ENCODE measurements around the gene TMEM233. TPM values are rescaled to one million over a fixed set of nuclear protein-coding genes. Genes with fewer than 3 reads are reported as not detected.

Gene TMEM233
- total and polyA plus RNA-seq, 2 of the 8 experiments (the other 6 are each of a cell fraction or from before 2014, with no cell fraction given) = 0.09 TPM

DNA sequence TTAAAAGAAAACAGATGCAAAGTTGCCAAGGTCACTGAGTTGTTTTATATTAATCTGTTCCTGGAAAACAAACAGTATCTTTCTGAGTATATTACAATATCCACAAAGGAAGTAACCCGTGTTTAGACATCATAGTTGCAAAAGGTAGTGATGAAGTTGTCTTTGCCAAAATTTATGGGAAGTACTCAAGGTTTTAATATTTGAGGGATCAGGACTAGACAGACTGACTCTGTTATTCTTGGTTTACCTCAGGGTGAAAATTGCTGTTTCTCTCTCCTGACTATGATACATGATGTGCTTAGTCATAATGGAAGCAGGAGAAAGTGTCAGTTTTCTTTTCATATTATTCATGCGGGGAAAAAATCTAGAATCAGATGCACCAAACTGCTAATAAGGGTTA lies 28.3 kb downstream of the TMEM233 start:
- no peak overlapping the region for H2BK5ac ChIP-seq (ENCODE audit: low read depth, low read length)
- no peaks in the 10 kb centered on the region for H4K20me1 ChIP-seq (replicated peaks in 1 of 2; ENCODE audit: control insufficient read depth in 1 of 2, insufficient read depth in 2 of 2, low read length in 2 of 2)
- no peak overlapping the region for H2AFZ ChIP-seq (ENCODE audit: low read length)
- TF ChIP-seq, protein P1, sequence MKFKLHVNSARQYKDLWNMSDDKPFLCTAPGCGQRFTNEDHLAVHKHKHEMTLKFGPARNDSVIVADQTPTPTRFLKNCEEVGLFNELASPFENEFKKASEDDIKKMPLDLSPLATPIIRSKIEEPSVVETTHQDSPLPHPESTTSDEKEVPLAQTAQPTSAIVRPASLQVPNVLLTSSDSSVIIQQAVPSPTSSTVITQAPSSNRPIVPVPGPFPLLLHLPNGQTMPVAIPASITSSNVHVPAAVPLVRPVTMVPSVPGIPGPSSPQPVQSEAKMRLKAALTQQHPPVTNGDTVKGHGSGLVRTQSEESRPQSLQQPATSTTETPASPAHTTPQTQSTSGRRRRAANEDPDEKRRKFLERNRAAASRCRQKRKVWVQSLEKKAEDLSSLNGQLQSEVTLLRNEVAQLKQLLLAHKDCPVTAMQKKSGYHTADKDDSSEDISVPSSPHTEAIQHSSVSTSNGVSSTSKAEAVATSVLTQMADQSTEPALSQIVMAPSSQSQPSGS (IDR thresholded peaks at IDR 0.05; ENCODE audit: low read length) = no peak
- TF ChIP-seq PHF8 (conservative IDR thresholded peaks at IDR 0.05; ENCODE audit: low read depth, low read length) = no peak
- TF ChIP-seq SP1 (IDR thresholded peaks at IDR 0.05; ENCODE audit: low read depth, low read length) = no peak
- no peak for TF ChIP-seq SIN3A (conservative IDR thresholded peaks at IDR 0.05 in 1 of 2, IDR thresholded peaks at IDR 0.05 in 1 of 2; ENCODE audit: low read depth in 1 of 2, low read length in 2 of 2)
- TF ChIP-seq EZH2 (IDR thresholded peaks at IDR 0.05; ENCODE audit: low read depth, low read length, severe bottlenecking) = no peak
- TF ChIP-seq RFX5 (IDR thresholded peaks at IDR 0.05; ENCODE audit: borderline replicate concordance, low read depth, low read length) = no peak
- TF ChIP-seq BACH1 (IDR thresholded peaks at IDR 0.05; ENCODE audit: low read length) = no peak
- TF ChIP-seq SIX5 (IDR thresholded peaks at IDR 0.05; ENCODE audit: low read depth, low read length) = no peak
- no peak for TF ChIP-seq POLR2A (IDR thresholded peaks at IDR 0.05; ENCODE audit: control extremely low read depth in 1 of 2, low read depth in 2 of 2, low read length in 2 of 2)
- TF ChIP-seq SRF (IDR thresholded peaks at IDR 0.05; ENCODE audit: low read depth, low read length) = no peak
- H2BK120ac ChIP-seq (replicated peaks; ENCODE audit: low read depth, low read length) = no peak overlapping the region
- no peak for DNase-seq (ENCODE audit: low read depth in 1 of 2, low spot score in 2 of 2)
- no peak overlapping the region for H3K27ac ChIP-seq (ENCODE audit: low read depth, low read length)
- H3K4me2 ChIP-seq (ENCODE audit: insufficient read depth in 1 of 2, low read depth in 2 of 2, low read length in 2 of 2) = no peak overlapping the region
- CTCF ChIA-PET (ENCODE audit: partially characterized antibody) = interaction anchor here (1.2 to 6.0 kb wide), 2 partner anchors 21 to 27 kb away, joined by 5 to 32 read pairs; no protein-coding TSS in a partner anchor
- no peak overlapping the region for H4K5ac ChIP-seq (ENCODE audit: insufficient read length, low read depth, low read length)
- H3K23me2 ChIP-seq (ENCODE audit: low read depth, low read length) = no peaks in the 10 kb centered on the region
- H4K91ac ChIP-seq (replicated peaks; ENCODE audit: insufficient read length, low read length) = no peak overlapping the region
- H3K56ac ChIP-seq (replicated peaks; ENCODE audit: insufficient read length, low read depth, low read length) = no peak overlapping the region
- H3K9ac ChIP-seq (replicated peaks in 1 of 4; ENCODE audit: extremely low read depth in 1 of 4, low read depth in 3 of 4, low read length in 3 of 4) = no peak overlapping the region
- H3K4me3 ChIP-seq (ENCODE audit: extremely low read depth in 1 of 4, insufficient read depth in 2 of 4, low read depth in 3 of 4, low read length in 4 of 4) = no peak overlapping the region
- no peak overlapping the region for H3K18ac ChIP-seq (ENCODE audit: extremely low read depth, low read length)
- 83% methylated on average over 2 of the region's 2 CpGs; no CpG with 5 or more reads in 1 of the 2 experiments for WGBS, 2 experiments (ENCODE audit: extremely low coverage in 1 of 2, insufficient coverage in 1 of 2, insufficient read length in 1 of 2, insufficient replicate concordance in 2 of 2, low coverage in 1 of 2, low lambda C conversion rate in 2 of 2, missing lambda C conversion rate in 1 of 2)
- H3K79me1 ChIP-seq (ENCODE audit: low read depth, low read length) = no peaks in the 10 kb centered on the region
- no peak overlapping the region for H3K14ac ChIP-seq (ENCODE audit: insufficient read length)
- H3K9me3 ChIP-seq (ENCODE audit: insufficient read depth in 2 of 2, low read depth in 1 of 2, low read length in 1 of 2) = peaks cover 6 to 7% of the 10 kb centered on the region in 2 experiments; a peak in 3 of 4 replicates
- no peak overlapping the region for H4K8ac ChIP-seq (ENCODE audit: extremely low read depth, insufficient read depth, low read length)
- H2BK15ac ChIP-seq (ENCODE audit: low read length) = no peak overlapping the region
- H3K79me2 ChIP-seq (ENCODE audit: control insufficient read depth in 1 of 2, insufficient read depth in 2 of 2, low read length in 2 of 2) = no peaks in the 10 kb centered on the region
- H2AK5ac ChIP-seq (ENCODE audit: low read depth, low read length) = no peak overlapping the region
- no peak overlapping the region for H3K4ac ChIP-seq (replicated peaks; ENCODE audit: insufficient read length, low read depth, low read length)
- no peak for FAIRE-seq
- no peaks in the 10 kb centered on the region for H3K4me1 ChIP-seq (replicated peaks in 1 of 4; ENCODE audit: control insufficient read depth in 3 of 4, insufficient read depth in 4 of 4, low read length in 3 of 4)
- no peak overlapping the region for H2BK12ac ChIP-seq (ENCODE audit: low read depth, low read length)
- no peaks in the 10 kb centered on the region for H3K27me3 ChIP-seq (replicated peaks in 1 of 4; ENCODE audit: control insufficient read depth in 3 of 4, extremely low read depth in 1 of 4, insufficient read depth in 3 of 4, low read length in 3 of 4)
- POLR2A ChIA-PET (ENCODE audit: partially characterized antibody) = no interaction called here
- no peaks in the 10 kb centered on the region for H3K36me3 ChIP-seq (ENCODE audit: control insufficient read depth in 2 of 4, insufficient read depth in 4 of 4, low read length in 3 of 4)
- H3K23ac ChIP-seq (ENCODE audit: insufficient read length) = no peak overlapping the region
- H2BK20ac ChIP-seq (ENCODE audit: low read length) = no peak overlapping the region
